GM12865 (cell line): ENCODE results near the gene GDF15.
"Not testable (repeated sequence)": the region's sequence is repeated elsewhere in the genome, so short reads cannot be mapped to it uniquely, and the experiment has no call there.

ENCODE experiments used
- DNase-seq: peaks from one replicate; pipeline ENCODE4 v3.0.0; 2010; ENCODE audit warnings: low read depth
- H3K4me3 ChIP-seq: 2 replicates; pipeline ENCODE4 v1.5.1; 2011; ENCODE audit warnings: mild to moderate bottlenecking, low read depth, low read length, control low read depth
- CTCF ChIP-seq: IDR thresholded peaks from 2 replicates; pipeline ENCODE4 v1.5.1; 2011; ENCODE audit warnings: low read length, control low read depth, low read depth, inconsistent platforms; ENCODE audit not compliant: insufficient read depth; ENCODE audit errors: missing control alignments

The GDF15 gene

GRCh38 chr19:18377026-18377425, 8.9 kb upstream of the GDF15 start:
- no peak for TF ChIP-seq CTCF
- H3K4me3 ChIP-seq = no peak overlapping the region
- peak; percentile 49 for DNase-seq

- DNase-seq = no peak
- no peak overlapping the region for H3K4me3 ChIP-seq
- TF ChIP-seq CTCF = no peak
Observed at GRCh38 chr19:18379803-18380747, 5.9 kb upstream of the GDF15 start.

DNA sequence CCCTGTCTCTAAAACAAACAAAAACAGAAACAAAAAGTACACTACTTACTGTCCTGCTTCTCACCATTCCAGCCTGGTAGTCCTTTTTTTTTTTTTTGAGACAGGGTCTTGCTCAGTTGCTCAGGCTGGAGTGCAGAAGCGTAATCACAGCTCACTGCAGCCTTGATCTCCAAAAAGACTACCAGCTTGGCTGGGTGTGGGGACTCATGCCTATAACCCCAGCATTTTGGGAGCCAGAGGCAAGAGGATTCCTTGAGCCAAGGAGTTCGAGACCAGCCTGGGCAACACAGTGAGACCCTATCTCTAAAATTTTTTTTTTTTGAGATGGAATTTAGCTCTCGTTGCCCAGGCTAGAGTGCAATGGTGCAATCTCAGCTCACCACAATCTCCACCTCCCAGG, 5.1 kb upstream of the GDF15 start:
- H3K4me3 ChIP-seq = no peak overlapping the region
- no peak for DNase-seq
- TF ChIP-seq CTCF = no peak

GRCh38 chr19:18383622-18384021, 2.3 kb upstream of the GDF15 start:
- H3K4me3 ChIP-seq, DNase-seq: not testable (repeated sequence)

DNA sequence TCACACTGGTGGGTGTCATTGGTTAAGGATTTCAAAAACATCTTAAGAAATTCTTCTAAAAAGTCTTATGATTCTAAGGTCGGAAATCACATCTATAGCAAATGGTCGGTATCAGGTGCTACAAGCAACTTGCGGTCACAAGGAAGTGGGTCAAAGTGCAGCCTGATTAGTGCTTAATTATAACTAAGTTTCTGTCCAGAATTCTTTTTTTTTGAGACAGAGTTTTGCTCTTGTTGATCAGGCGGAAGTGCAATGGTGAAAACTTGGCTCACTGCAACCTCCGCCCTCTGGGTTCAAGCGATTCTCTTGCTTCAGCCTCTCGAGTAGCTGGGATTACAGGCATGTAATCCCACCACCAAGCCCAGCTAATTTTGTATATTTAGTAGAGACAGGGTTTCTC, 1.2 kb upstream of the GDF15 start:
- TF ChIP-seq CTCF = no peak
- no peak for DNase-seq
- no peak overlapping the region for H3K4me3 ChIP-seq

- DNase-seq = no peak
Observed at GRCh38 chr19:18385359-18385674, 641 bp upstream of the GDF15 start.

More at GRCh38 chr19:18385359-18385674, 641 bp upstream of the GDF15 start:
- no peak for TF ChIP-seq CTCF
- no peak overlapping the region for H3K4me3 ChIP-seq
